DOHH2 (cell line): ENCODE data around the gene FGF5.

Source experiments
- H3F3A ChIP-seq: fragments of 200-600 bp; sonication (generic), shearing (Covaris generic); 2 replicates; pipeline ENCODE4 v1.6.0; 2016; ENCODE audit warnings: antibody characterized with exemption, mild to moderate bottlenecking; ENCODE audit not compliant: control insufficient read depth, insufficient read depth
- H3K27ac ChIP-seq: fragments of 200-600 bp; sonication (generic); 2 replicates; pipeline ENCODE4 v1.5.1; 2014; ENCODE audit warnings: low read depth, mild to moderate bottlenecking, low read length, moderate library complexity
- H3K27me3 ChIP-seq: fragments of 200-600 bp; sonication (generic); 2 replicates; pipeline ENCODE4 v1.6.1; 2014; ENCODE audit warnings: mild to moderate bottlenecking, low read length, mixed read lengths; ENCODE audit not compliant: control insufficient read depth
- H3K36me3 ChIP-seq: fragments of 200-600 bp; sonication (generic); 2 replicates; pipeline ENCODE4 v1.6.1; 2014; ENCODE audit warnings: mild to moderate bottlenecking, low read length, moderate library complexity, mixed read lengths; ENCODE audit not compliant: control insufficient read depth
- H3K4me1 ChIP-seq: fragments of 200-600 bp; sonication (generic); 2 replicates; pipeline ENCODE4 v1.6.1; 2014; ENCODE audit warnings: mild to moderate bottlenecking, low read length, mixed read lengths; ENCODE audit not compliant: control insufficient read depth
- H3K4me2 ChIP-seq: fragments of 200-600 bp; sonication (generic); 2 replicates; pipeline ENCODE4 v1.6.0; 2014; ENCODE audit warnings: mild to moderate bottlenecking, low read length, moderate library complexity
- H3K4me3 ChIP-seq: fragments of 200-600 bp; sonication (generic); 2 replicates; pipeline ENCODE4 v1.5.1; 2014; ENCODE audit warnings: mild to moderate bottlenecking, low read length, mixed read lengths
- H3K79me2 ChIP-seq: fragments of 200-600 bp; sonication (generic); 2 replicates; pipeline ENCODE4 v1.6.1; 2014; ENCODE audit warnings: mild to moderate bottlenecking, low read length, mixed read lengths; ENCODE audit not compliant: control insufficient read depth
- H3K9me2 ChIP-seq: fragments of 200-600 bp; sonication (generic); replicated peaks from 2 replicates; pipeline ENCODE4 v1.6.1; 2014; ENCODE audit warnings: mild to moderate bottlenecking, low read length, mixed read lengths; ENCODE audit not compliant: control insufficient read depth
- H3K9me3 ChIP-seq: fragments of 200-600 bp; sonication (generic); 2 replicates; pipeline ENCODE4 v1.6.1; 2014; ENCODE audit warnings: antibody characterized with exemption, low read length, mixed read lengths; ENCODE audit not compliant: control insufficient read depth, insufficient read depth
- H4K20me1 ChIP-seq: fragments of 200-600 bp; sonication (generic); 2 replicates; pipeline ENCODE4 v1.6.0; 2014; ENCODE audit warnings: low read depth, mild to moderate bottlenecking, antibody characterized with exemption, low read length, moderate library complexity; ENCODE audit not compliant: control insufficient read depth, insufficient read depth
- CTCF ChIP-seq: fragments of 200-600 bp; sonication (generic); IDR thresholded peaks from one replicate; pipeline ENCODE4 v1.5.1; 2014; ENCODE audit warnings: antibody characterized with exemption, mild to moderate bottlenecking, low read depth, low read length; ENCODE audit not compliant: poor library complexity, severe bottlenecking
- EZH2phosphoT487 ChIP-seq: fragments of 200-600 bp; sonication (generic); IDR thresholded peaks from 2 replicates; pipeline ENCODE4 v1.6.1; 2017; ENCODE audit warnings: borderline replicate concordance, mild to moderate bottlenecking, antibody characterized with exemption, low read length, moderate library complexity, mixed read lengths

Gene FGF5

GRCh38 chr4:80221161-80221560 lies 45.3 kb upstream of the FGF5 start:
- no peak overlapping the region for H3K4me3 ChIP-seq
- no peaks in the 10 kb centered on the region for H3K4me1 ChIP-seq
- H3K9me3 ChIP-seq = no peaks in the 10 kb centered on the region
- H3K27ac ChIP-seq = no peak overlapping the region
- no peak overlapping the region for H3K4me2 ChIP-seq
- no peaks in the 10 kb centered on the region for H3K36me3 ChIP-seq
- H4K20me1 ChIP-seq = 0 out of 2 replicates have a peak, but pooled peaks cover 3% of the 10 kb centered on the region
- H3K27me3 ChIP-seq = peaks cover 20% of the 10 kb centered on the region
- no peak for TF ChIP-seq EZH2phosphoT487
- TF ChIP-seq CTCF = no peak
- H3K79me2 ChIP-seq = no peaks in the 10 kb centered on the region
- no peaks in the 10 kb centered on the region for H3F3A ChIP-seq
- H3K9me2 ChIP-seq = no peaks in the 10 kb centered on the region

- Histone ChIP-seq H3K27ac (no peak overlapping the region), H4K20me1 (0 out of 2 replicates have a peak, but pooled peaks cover 3% of the 10 kb centered on the region), H3K9me2 (no peaks in the 10 kb centered on the region), H3K79me2 (no peaks in the 10 kb centered on the region), H3K4me2 (no peak overlapping the region), H3F3A (no peaks in the 10 kb centered on the region), H3K4me1 (no peaks in the 10 kb centered on the region), H3K4me3 (no peak overlapping the region), H3K27me3 (peaks cover 17% of the 10 kb centered on the region), H3K9me3 (no peaks in the 10 kb centered on the region), H3K36me3 (no peaks in the 10 kb centered on the region)
- TF ChIP-seq EZH2phosphoT487 = no peak
- no peak for TF ChIP-seq CTCF
Observed at GRCh38 chr4:80225595-80225994, 40.9 kb upstream of the FGF5 start.

GRCh38 chr4:80226094-80226493 lies 40.4 kb upstream of the FGF5 start:
- Histone ChIP-seq H3K4me3 (no peak overlapping the region), H4K20me1 (no peaks in the 10 kb centered on the region), H3K36me3 (no peaks in the 10 kb centered on the region), H3F3A (no peaks in the 10 kb centered on the region), H3K9me2 (no peaks in the 10 kb centered on the region), H3K9me3 (no peaks in the 10 kb centered on the region), H3K79me2 (no peaks in the 10 kb centered on the region), H3K27me3 (peaks cover 14% of the 10 kb centered on the region), H3K4me2 (no peak overlapping the region), H3K27ac (no peak overlapping the region), H3K4me1 (no peaks in the 10 kb centered on the region)
- TF ChIP-seq EZH2phosphoT487 (no peak), CTCF (no peak)
